Ramos (cell line): ENCODE results near the gene NGB.

Experiments used
- in situ Hi-C: fragments of 300-500 bp; cut with MboI; formaldehyde crosslinking; loops from one replicate; pipeline ENCODE4 v1.14.3; 2022; ENCODE audit warnings: low sequenced_read_pairs; ENCODE audit not compliant: unreplicated experiment

NGB gene

DNA sequence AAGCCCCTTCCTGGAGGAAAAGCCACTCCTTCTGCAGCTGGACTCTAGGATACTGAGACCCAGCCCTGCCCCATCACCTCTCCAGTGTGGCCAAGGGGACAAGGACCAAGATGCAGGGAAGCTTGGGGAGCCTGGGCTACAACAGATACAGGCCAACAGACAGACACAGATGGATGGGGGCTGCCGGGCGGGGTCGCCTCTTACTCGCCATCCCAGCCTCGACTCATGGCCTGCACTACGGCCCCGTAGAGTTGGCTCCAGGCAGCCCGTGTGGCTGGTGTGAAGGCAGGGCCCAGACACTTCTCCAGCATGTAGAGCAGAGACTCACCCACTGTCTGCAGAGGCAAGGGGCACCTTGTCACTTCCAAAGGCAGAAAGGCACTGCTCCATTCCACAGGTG lies 4.7 kb downstream of the NGB start:
- in situ Hi-C loops, result no loop called here

GRCh38 chr14:77265561-77266335 lies 5.3 kb downstream of the NGB start:
- in situ Hi-C loops, result no loop called here

DNA sequence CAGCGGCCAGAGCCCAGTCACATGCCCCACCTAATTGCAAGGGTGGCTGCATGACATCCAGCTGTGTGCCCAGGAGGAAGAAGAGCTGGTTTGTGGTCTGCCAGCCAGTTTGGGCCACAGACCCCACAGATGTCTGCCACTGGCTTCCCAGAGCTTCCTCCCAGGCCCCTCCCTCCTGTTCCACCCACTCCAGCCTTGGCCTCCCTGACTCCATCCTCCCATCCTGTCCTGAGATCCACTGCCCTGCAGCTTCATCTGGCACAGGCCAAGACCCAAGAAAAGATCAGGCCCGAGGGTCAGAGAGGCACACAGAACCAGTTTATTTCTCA lies 5.9 kb downstream of the NGB start:
- in situ Hi-C loops, result no loop called here

GRCh38 chr14:77264466-77265186 lies 6.4 kb downstream of the NGB start:
- in situ Hi-C loops, result no loop called here

DNA sequence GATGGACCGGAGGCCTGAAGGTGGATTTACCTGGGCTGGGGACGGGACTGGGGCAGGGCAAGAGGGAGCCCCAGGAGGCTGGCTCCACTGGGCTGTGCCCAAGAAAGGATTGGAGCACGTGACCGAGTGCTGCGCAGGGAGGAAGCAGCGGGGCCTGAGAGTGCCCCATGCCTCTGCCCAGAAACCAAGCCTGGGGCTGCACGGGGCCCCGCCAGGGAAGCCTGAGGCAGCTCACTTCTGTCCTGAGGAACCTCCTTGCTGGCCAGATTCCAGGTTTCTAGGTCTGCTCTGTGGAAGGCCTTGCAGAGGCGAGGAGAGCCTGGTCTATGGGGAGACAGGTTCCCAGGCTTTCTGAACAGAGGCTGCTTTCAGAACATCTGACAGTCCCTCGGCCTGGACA lies 10.4 kb downstream of the NGB start:
- in situ Hi-C loops, result no loop called here

DNA sequence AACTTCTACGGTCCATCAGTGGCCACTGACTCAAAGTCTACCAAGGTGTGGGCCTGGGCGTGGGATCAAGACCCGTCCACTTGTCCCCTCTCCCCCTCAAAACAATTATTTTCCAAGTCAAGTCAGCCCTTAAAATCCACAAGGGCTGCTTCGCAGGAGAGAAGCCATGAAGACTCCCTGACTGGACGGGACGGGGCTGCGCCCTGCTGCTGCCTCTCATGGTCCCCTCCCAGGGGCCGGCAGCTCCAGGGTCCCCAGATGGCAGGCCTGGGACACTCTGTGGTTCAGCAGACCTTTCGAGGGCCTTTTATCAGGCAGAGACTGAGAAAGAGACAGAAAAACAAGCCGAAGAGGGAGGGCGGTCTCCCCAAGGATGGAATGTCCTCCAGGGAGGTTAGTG lies 10.8 kb downstream of the NGB start:
- in situ Hi-C loops, result no loop called here

DNA sequence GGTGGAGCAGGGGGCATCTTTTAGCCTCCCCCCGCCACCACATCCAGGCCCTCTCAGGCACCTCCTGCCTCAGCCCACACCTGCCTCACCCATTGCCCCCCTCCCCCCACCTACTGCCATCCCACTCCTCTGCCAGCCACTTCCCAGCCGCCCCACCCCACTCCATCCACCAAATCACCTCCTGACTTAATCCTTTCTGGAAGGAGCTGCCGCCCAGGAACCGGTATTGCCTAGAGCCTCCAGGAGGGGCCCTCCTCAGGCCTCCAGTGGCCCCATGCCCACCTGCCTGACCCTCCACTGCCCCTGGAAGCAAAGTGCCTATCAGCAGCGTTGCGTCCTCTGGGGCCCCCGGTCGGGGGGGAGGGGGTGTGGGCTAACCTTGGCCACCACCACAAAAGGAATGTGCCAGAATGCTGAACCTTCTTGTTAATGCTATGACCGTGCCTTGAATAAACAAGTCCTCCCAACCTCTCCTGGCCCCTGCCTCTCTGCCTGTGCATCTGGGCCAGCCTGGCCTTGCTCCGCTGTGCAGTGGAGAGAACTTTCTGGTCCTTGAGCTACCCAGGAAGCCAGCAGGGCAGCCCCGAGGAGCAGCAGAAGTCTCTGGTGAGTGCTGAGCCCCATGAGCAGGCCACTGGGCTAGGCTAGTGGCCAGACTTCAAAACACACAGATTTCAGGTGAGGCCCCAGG lies 11.8 kb downstream of the NGB start:
- in situ Hi-C loops, result no loop called here

- in situ Hi-C loops, result no loop called here
Observed at GRCh38 chr14:77258566-77258965, 12.4 kb downstream of the NGB start.

- in situ Hi-C loops, result no loop called here
Observed at GRCh38 chr14:77257700-77258099, 13.3 kb downstream of the NGB start.

GRCh38 chr14:77256694-77257093 lies 14.3 kb downstream of the NGB start:
- in situ Hi-C loops, result no loop called here

- in situ Hi-C loops, result no loop called here
Observed at GRCh38 chr14:77253333-77254190, 17.4 kb downstream of the NGB start.

DNA sequence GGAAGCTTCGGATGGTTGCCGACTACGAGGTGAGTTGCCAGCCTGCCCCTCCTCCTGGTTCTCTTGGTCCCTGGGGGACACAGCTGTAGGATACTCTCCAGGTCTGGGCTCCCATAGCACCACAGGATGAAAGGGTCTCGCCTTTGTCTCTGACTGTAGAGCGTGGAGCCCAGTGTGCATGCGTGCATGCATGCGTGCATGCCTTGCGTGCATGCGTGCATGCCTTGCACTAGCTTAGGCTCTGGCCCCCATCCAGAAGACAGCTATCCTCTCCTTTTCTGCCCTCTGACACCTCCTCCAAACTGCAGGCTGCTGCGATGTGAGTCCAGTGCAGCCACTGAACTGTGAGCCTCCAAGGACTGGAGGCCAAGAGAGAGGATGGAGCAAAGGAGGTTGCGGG lies 19.1 kb downstream of the NGB start:
- in situ Hi-C loops, result no loop called here

GRCh38 chr14:77250927-77251326 lies 20.1 kb downstream of the NGB start:
- in situ Hi-C loops, result no loop called here

- in situ Hi-C loops, result no loop called here
Observed at GRCh38 chr14:77249286-77249685, 21.7 kb downstream of the NGB start.

DNA sequence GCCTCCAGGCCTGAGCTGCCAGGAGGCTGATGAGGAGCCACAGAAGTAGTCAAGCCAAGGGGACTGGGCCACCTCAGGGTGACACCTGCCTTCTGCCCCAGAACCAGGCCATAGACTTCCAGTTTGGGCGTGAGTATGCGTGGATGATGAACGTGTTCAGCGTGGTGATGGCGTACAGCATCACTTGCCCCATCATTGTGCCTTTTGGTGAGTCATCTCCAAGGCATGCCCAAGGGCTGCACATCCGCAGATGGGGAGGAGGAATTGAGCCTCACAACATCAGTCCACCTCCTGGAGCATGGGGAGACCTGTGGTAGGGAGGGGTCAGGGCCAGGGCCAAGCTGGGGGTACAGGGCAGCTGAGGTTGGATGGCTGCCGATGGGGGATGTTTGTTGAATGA lies 22.3 kb downstream of the NGB start:
- in situ Hi-C loops, result no loop called here

DNA sequence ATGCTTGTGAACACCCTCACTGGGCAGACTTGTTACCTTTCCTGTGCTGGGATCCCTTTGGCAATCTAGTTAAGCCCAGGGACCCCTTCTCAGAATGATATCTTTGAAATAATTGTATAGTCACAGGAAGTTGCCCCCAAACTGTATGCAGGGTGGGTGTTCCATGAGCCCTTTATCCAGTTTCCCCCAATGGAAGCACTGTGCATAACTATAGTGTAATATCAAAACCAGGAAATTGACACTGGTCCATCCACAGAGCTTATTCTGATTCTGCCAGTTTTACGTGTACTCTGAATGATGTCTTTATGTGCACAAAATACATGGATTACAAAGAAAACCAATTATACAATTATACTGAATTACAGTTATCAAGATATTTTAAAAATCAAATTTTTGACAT lies 24.2 kb downstream of the NGB start:
- in situ Hi-C loops, result no loop called here

- in situ Hi-C loops, result no loop called here
Observed at GRCh38 chr14:77245820-77246219, 25.2 kb downstream of the NGB start.

DNA sequence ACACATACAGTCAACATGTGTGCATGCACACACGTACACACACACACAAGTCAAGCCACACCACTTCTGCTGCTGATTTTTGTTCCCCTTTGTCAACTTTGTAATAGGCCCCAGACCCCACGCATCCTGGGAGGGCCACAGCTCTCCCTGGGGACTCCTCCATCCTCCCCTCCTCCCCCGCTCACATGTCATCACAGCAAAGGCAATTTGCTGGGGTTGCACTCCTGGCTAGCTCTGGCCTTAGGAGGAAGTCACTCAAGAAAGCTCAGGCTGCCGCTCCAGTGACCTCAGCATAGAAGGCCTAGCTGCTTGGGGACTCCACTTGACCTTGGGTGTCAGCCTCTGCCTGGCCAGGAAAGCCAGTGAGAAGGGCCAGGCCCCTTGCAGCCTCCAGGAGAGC lies 27.2 kb downstream of the NGB start:
- in situ Hi-C loops, result no loop called here

GRCh38 chr14:77242752-77243151 lies 28.3 kb downstream of the NGB start:
- in situ Hi-C loops, result no loop called here

- in situ Hi-C loops, result no loop called here
Observed at GRCh38 chr14:77241955-77242354, 29.1 kb downstream of the NGB start.
